Measurements from ENCODE around the gene LSM3. TPM values are rescaled to one million over a fixed set of nuclear protein-coding genes. Genes with fewer than 3 reads are reported as not detected.
A peak's percentile ranks its signal among the peaks of the same experiment; 100 is the strongest.
"Not testable (repeated sequence)": the region's sequence is repeated elsewhere in the genome, so short reads cannot be mapped to it uniquely, and the experiment has no call there.

Gene LSM3
- polyA plus RNA-seq, 3 donors: 14.5 to 20.0 (median 18.5) TPM

DNA sequence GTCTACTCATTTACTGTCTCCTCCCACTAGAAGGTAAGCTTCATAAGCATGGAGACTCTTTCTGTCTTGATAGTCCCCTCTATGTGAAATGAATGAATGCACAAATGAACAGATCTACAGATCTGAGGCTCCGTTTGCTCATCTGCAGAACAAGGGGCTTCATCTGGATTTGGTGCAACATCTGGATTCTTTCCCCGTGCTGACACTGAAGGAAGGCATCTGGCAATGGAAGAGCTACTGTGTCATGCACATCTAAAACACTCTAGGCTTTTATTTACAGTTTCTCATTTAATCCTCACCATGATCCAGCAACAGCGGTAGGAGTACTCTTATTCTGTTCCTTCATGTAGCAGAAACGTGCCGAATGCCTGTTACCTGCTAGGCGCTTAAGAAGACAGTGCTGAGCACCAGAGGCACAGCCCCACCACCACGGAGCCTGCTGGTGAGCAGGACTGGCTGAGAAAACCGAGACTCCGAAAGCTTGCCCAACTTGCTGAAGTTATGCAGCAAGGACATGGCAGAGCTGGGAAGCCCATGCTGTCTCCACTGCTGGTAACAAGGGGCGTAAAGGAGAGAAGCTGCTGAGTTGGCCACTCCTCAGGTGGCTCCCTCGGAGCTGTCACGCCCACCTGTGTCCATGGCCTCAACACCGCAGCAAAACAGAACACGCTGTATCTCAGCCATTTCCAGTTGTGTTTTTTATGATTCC lies 31.1 kb downstream of the LSM3 start:
- DNase-seq (ENCODE audit: extremely low read depth in 1 of 11, low read depth in 9 of 11, low spot score in 4 of 11): peak in 6 of 11 donors; percentile 36 to 59 (median 49)

GRCh38 chr3:14210290-14210688 lies 31.7 kb downstream of the LSM3 start:
- no peak for DNase-seq (ENCODE audit: extremely low read depth in 1 of 11, low read depth in 9 of 11, low spot score in 4 of 11)

DNA sequence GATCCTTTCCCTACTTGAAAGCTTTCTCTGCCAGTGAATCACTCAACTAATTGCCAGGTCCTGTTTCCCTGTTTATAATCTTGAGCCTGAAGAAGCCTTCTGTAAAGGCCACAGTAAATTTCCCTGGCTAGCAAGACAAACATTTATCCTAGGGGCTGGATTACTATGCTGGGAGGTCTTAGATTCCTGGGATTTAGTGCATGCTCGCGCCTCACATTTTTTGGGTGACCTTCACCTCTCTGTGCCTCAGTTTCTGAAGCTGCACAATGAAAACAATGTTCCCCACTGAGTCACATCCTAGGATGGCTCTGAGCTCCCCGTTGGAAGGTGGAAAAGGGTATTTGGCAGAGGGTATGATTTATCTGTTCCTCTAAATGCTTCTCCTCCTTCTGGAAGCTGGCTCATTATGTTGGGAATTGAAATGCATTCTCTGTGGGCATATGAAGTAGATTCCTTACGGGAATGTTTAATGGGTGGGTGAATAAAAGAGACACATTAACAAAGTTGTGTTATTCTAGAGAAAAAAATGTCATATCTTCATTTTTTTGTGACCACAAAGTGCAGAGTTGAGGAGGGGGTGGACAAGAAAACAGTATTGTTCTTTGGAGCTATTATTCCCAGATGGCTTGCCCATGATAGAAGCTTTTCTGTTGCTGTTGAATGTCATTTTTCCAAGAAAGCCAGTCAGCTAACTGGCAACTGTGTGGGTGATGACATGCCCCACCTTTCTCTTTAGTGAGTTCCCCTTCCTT lies 32.4 kb downstream of the LSM3 start:
- DNase-seq (ENCODE audit: extremely low read depth in 1 of 11, low read depth in 9 of 11, low spot score in 4 of 11): peak in 1 of 11 donors; percentile 31

DNA sequence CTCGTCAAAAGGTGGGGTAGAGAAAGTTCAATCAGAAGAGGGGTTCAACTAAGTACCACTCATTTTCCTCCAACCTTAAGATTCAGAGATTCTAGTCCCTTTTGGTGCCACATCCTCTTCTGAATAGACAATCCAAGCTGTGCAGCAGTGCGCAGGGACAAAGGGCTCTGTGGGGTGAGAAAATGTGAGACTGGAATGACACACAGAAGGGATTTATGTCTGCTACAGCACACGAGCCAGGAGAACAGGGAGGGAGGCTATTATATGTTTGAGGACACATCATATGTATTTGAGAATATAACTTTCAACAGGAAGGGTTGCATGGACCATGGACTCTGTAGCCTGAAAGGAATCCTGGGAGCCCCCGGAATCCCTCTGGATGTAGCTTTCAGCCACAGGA lies 33.0 kb downstream of the LSM3 start:
- no peak for DNase-seq (ENCODE audit: extremely low read depth in 1 of 11, low read depth in 9 of 11, low spot score in 4 of 11)

DNA sequence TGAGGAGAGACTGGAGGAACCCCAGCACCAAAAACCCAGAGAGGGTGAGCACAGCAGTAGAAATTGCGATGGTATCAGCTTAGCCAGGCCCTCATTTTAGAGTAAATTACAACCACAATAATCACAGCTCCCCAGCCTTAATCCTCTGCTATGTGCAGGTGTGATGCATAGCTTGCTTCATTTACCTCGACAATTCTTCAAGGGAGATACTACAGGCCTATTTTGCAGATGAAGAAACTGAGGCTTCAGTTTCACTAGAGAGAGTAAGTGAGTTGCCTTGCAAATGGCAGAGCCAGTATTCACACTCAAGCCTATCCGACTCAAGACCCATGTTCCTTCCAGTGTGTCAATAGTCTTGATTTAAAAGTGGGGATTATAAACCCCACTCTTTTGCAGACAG lies 33.4 kb downstream of the LSM3 start:
- DNase-seq (ENCODE audit: extremely low read depth in 1 of 11, low read depth in 9 of 11, low spot score in 4 of 11): no peak

DNA sequence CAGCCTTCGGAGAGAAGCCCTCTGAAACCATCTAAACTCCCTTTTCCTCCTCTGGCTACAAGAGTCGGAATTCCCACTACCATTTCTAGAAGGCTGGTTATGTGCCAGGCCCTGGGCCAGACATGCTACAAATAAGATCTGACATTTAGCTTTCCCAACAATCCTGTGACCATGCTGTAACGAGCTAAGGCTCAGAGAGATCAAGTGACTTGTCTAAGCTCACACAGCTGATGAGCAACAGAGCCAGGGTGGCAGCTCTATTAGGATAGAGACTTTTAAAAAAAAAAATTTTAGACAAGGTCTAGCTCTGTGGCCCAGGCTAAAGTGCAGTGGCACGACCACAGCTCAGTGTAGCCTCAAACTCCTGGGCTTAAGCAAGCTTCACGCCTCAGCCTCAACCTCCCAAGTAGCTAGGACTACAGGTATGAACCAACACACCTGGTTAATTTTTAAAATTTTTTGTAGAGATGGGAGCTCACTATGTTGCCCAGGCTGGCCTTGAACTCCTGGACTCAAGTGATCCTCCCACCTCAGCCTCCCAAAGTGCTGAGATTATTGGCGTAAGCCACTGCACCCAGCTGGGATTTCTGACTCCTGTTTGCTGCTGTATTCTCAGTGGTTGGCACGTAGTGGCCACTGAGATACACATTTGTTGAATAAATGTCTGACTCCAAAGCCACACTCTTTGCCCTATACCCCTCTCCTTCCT lies 34.6 kb downstream of the LSM3 start:
- DNase-seq (ENCODE audit: extremely low read depth in 1 of 11, low read depth in 9 of 11, low spot score in 4 of 11): no peak

GRCh38 chr3:14214764-14215163 lies 36.1 kb downstream of the LSM3 start:
- DNase-seq (ENCODE audit: extremely low read depth in 1 of 11, low read depth in 9 of 11, low spot score in 4 of 11): no peak

DNA sequence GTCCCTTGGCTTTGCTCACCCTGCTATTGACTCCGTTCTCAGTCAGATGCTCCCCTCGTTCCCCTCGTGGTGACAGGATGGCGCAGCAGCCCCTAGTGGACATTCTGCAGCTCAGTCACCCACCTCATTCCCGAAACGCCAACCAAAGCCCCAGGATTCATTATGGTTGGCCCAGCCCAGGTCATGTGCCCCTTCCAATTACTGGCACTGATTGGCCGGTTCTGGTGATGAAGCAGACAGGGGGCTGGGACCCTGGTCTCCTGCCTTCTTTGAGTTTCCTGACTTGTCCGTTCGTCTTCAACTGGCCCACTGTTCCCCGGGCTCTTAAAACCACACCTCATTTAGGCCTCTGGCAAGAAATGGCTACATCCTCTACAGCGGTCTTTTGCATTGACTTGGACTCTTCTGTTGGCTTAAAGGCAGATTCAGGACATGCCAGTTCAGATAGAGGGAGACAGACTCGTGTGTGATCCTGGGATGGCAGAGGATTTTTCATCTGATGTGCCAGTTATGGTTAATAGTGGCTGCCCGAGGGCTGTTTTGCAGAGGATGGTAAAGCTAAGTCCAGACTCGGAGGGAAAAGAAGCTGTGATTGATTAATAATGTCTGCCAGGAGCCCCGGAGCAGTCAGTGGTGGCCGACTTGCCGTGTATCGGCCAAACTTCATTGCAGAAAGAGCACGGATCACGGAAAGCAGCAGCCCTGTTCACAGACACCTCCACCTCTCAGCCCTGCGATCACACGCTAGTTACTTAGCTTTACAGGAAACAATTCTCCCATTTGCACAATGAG lies 37.8 kb downstream of the LSM3 start:
- peak in 8 of 11 donors; percentile 61 to 87 (median 74) for DNase-seq (ENCODE audit: extremely low read depth in 1 of 11, low read depth in 9 of 11, low spot score in 4 of 11)

GRCh38 chr3:14218355-14218754 lies 39.7 kb downstream of the LSM3 start:
- DNase-seq (ENCODE audit: extremely low read depth in 1 of 11, low read depth in 9 of 11, low spot score in 4 of 11): no peak

DNA sequence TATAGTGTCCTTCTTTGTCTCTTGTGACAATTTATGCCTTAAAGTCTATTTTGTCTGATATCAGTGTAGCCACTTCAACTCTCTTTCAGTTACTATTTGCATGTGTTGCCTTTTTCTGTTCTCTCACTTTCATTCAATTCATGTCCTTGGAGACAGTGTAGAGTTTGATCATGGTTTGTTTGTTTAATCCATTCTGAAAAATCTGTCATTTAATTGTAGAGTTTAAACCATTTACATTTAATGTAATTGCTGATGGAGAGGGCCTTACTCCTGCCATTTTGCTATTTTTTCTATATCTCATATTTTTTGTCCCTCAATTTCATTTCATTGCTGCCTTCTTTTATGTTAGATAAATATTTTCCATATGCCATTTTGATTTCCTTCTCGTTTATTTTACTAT lies 42.3 kb downstream of the LSM3 start:
- DNase-seq (ENCODE audit: extremely low read depth in 1 of 11, low read depth in 9 of 11, low spot score in 4 of 11): no peak

- no peak for DNase-seq (ENCODE audit: extremely low read depth in 1 of 11, low read depth in 9 of 11, low spot score in 4 of 11)
These were observed 43.3 kb downstream of the LSM3 start for GRCh38 chr3:14221902-14222301.

- DNase-seq (ENCODE audit: extremely low read depth in 1 of 11, low read depth in 9 of 11, low spot score in 4 of 11): no peak
These were observed 43.8 kb downstream of the LSM3 start for GRCh38 chr3:14222457-14222856.

DNA sequence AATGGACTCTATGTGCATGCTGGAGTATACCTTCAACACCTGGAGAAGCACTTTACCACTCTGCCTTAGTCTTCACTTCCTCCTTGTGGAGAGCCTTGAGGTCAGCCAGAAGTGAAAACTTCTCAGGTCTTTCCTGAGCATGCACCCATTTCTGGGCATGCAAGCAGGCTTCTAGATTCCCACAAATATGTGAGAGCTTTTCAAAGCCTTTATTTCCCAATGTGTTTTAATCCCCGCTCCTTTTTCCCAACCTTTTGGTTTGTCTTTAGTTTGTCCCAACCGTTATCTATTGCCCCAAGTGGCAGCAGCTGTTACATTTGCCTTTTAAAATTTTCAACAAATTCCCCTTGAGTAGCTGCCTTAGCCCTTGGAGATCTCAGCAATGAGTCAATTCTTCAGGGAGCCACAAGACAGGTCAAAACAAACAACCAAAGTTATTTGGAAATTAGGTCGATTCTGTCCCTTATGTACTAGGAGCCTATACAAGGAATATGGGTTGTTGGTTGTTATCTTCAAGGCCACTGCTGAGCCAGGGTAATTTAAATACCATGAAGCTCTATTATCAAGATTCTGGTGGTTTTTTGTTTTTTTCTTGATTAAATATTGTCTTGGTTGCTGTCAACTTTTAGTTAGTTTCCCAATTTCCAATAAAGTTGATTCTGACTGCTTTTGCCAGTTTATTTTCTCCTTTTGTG lies 44.4 kb downstream of the LSM3 start:
- no peak for DNase-seq (ENCODE audit: extremely low read depth in 1 of 11, low read depth in 9 of 11, low spot score in 4 of 11)

DNA sequence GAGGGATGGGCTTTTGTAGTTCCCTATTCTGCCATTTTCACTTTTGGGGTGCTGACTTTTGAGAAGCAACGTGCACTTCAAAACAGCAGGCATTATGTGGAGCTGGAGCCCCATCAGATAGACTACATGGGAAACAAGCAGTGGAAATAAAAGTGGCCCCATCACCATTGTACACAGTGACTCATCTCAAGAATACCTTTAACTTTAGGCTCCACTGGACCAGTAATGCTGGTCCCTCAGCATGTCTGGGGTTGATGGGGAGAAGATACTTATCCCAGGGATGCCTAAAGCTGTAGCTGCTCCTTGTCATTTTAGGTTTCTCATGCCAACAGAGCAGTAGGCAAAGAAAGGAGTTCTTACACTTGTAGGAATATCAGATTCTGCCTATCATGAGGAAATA lies 45.0 kb downstream of the LSM3 start:
- DNase-seq (ENCODE audit: extremely low read depth in 1 of 11, low read depth in 9 of 11, low spot score in 4 of 11): no peak

DNA sequence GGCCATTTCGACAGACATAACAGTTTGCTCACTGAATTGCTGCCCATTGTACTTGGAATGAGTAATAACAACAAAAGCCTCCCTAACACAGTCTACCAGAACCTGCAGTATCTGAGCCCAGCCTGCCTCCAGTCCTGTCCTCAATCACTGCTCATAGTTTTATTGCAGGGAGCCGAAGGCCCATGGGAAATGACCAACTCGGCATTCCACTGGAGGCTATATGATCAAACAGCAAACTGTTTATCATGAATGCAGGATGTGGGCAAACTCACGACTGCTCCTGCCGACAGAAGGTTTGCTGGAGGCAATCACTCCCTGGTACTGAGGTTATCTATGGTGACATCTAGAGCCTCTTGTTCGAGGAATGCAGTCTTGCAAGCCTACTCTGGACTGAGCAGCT lies 46.3 kb downstream of the LSM3 start:
- DNase-seq (ENCODE audit: extremely low read depth in 1 of 11, low read depth in 9 of 11, low spot score in 4 of 11): no peak

GRCh38 chr3:14225421-14225820 lies 46.8 kb downstream of the LSM3 start:
- no peak for DNase-seq (ENCODE audit: extremely low read depth in 1 of 11, low read depth in 9 of 11, low spot score in 4 of 11)

DNA sequence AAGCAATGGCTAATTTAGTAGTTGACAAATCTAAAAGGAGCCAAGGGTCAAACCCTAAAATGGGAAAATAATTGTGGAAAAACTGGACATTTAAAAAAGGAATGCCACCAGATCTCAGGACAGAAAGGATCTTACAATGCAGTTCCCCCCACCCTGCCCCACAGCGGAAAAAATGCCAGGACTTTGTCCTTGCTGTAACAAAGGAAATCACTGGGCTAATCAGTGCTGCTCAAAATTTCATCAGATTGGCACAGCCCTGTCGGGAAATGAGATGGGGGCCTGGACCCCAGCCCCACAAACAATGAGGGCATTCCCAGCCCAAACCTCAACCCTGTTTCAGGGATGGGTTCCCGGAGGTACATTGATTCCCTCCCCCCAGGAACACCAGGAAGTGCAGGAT lies 47.7 kb downstream of the LSM3 start:
- DNase-seq (ENCODE audit: extremely low read depth in 1 of 11, low read depth in 9 of 11, low spot score in 4 of 11): not testable (repeated sequence)

DNA sequence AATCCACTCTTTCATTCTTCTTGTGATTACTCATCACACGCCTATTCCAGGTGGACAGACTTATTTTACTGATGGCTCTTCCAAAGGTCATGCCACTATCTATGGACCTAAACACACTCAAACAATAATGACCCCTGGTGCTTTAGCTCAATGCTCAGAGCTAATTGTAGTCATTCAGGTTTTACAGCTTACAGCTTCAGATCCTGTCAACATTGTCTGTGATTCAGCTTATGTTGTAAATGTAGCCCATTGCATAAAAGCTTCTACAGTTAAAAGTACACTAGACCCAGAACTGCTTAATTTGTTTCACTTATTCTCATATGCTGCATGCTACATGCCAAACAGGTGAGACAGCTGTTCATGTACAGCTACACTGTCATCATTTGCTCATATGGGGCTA lies 49.2 kb downstream of the LSM3 start:
- no peak for DNase-seq (ENCODE audit: extremely low read depth in 1 of 11, low read depth in 9 of 11, low spot score in 4 of 11)
